Measurements from ENCODE around the gene CPT2. TPM values are rescaled to one million over a fixed set of nuclear protein-coding genes. Genes with fewer than 3 reads are reported as not detected.

CPT2 gene
- total and polyA plus RNA-seq, 9 of the 15 experiments (the other 6 are each of a cell fraction or from before 2014, with no cell fraction given) = 7.6 to 25.1 (median 16.8) TPM

GRCh38 chr1:53182111-53182593 is 14.5 kb upstream of the CPT2 start (continued):
- TF ChIP-seq REST (IDR thresholded peaks at IDR 0.05; ENCODE audit: borderline replicate concordance) (peak; percentile 58; the same call in 1 of the 2 replicates), REST (CRISPR knock-in tag; IDR thresholded peaks at IDR 0.05; ENCODE audit: low read depth) (no peak), THAP12 (CRISPR knock-in tag; IDR thresholded peaks at IDR 0.05) (no peak), MEIS2 (IDR thresholded peaks at IDR 0.05; ENCODE audit: partially characterized antibody) (peak; percentile 59), CBX2 (IDR thresholded peaks at IDR 0.05; ENCODE audit: insufficient read depth, low read length, poor library complexity, severe bottlenecking) (no peak), CAMTA2 (CRISPR knock-in tag; conservative IDR thresholded peaks at IDR 0.05) (no peak), HDAC8 (tag; IDR thresholded peaks at IDR 0.05) (0 out of 2 replicates have a peak, but pooled peaks have one; percentile 32)
